GM18909 (cell line): ENCODE results near the gene COL4A1.

Experiments used
- ATAC-seq: cut with Tn5 transposase; IDR thresholded peaks from one replicate; pipeline ENCODE4 v1.9.1; 2021; ENCODE audit warnings: mild to moderate bottlenecking; ENCODE audit not compliant: unreplicated experiment, poor library complexity

Gene COL4A1

DNA sequence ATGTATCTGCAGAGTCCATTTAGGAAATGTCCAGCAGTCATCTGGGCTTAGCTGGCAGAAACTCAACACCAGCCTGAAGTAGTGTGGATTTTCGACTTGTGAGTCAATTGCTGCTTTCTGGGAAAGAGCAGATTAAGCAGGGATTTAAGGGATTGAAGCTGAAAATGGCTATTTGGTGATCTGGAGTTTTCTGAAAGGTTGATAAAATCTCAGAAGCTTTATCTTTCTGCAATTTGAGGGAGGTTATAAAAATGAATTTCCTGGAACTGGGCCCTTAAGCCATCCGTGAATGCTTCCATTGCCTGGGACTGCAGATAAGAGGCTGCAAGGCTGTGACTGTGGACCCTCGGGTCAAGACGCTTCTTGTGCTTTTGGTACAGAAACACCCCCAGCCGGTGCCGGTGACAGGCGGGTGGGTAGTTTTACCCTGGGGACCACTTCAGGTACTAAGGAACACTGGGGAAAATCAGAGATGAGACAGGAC lies 61.5 kb downstream of the COL4A1 start:
- no peak for ATAC-seq

DNA sequence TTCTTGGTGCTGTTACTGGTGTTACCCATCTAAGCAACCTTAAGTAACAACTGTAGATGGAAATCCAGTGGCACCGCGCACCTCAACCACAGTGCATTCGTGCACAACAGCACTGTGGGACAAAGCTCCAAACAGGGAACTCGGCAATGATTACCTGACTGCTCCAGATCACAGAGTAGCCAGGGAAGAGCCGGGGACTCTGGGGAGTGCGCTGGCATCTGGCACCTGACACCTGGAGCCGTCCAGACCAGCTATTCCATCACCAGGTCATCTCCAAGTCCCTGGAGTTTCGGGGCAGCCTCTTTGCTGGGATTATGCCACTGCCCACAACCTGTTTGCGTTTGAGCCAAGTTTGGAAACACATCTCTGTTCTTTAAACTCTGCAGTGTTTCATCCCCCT lies 62.0 kb downstream of the COL4A1 start:
- ATAC-seq: no peak

- ATAC-seq: no peak
Measured at GRCh38 chr13:110244071-110244830, 62.7 kb downstream of the COL4A1 start.

DNA sequence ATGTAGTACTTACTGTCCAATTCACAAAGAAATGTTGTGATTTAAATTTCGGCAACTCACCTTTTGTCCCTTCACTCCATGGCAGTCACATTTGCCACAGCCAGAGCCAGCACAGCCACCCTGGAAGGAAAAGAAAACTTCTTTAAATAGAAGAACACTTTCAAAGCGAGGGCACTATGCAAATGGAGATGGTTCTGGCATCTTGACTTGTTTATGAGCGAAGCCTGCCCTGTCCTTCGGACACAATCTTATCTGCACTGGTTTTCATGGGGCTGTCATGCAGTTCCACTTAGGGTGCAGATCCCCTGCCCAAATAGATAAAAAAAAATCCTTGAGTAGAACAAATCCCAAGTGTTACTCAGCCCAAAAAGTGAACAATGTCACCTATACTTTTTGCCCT lies 64.3 kb downstream of the COL4A1 start:
- ATAC-seq: no peak

GRCh38 chr13:110240943-110241342 lies 66.0 kb downstream of the COL4A1 start:
- no peak for ATAC-seq

DNA sequence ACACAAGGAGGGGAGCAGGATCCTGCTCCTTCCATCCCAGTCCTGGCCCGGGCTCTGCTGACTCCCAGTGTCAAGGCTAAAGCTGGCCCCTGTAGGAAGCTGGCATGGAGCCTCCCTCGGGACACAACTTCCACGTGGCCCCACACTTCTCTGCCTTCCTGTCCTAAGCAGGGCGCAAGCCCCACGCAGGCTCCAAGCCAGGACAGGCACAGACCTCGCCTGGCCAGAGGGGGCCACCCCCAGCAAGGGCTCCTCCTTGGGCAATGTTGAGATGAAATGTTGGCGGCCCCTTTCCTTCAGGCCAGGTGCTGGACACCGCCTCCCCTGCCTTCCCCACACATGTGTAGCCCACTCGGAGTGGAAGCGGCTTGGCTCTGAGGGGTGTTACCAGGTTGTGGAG lies 66.6 kb downstream of the COL4A1 start:
- no peak for ATAC-seq

- ATAC-seq: no peak
Measured at GRCh38 chr13:110239280-110240125, 67.5 kb downstream of the COL4A1 start.

DNA sequence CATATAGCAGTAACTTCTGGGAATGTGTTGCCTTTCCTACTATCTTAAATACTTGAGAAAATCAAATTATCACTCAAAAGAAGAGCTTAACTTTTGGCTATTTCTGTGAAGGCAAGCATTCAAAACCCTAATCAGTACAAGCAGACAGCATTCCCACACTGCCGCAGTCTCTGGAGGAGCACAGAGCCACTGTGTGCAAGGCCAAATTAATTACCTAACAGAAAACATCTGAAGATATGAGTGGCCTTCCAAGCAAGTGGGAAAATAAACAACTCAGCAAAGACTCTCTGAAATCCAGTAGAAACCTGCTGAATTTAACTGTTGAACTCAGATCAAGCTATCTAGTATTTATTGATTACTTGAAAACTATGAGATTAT lies 68.2 kb downstream of the COL4A1 start:
- ATAC-seq: no peak

- ATAC-seq: no peak
Measured at GRCh38 chr13:110237875-110238817, 68.8 kb downstream of the COL4A1 start.

GRCh38 chr13:110236831-110237261 lies 70.1 kb downstream of the COL4A1 start:
- no peak for ATAC-seq

DNA sequence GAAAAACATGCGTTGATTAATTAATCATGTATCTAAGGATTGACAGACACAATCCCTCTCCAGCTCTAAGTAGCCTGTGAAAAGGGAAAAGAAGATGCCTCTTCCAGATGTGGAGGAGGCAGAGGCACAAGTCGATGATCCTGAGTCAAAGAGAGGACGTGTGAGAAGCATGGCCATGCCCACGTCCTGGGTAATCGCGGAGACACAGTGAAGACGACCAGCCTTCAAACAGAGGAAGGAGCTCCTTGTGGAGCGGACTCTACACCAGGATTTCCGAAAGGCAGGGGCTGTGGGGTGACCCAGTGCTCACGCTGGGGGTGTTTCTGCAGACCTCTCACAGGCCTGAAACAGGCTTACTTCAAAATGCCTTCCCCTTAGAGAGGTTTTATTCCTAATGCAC lies 70.5 kb downstream of the COL4A1 start:
- ATAC-seq: no peak

DNA sequence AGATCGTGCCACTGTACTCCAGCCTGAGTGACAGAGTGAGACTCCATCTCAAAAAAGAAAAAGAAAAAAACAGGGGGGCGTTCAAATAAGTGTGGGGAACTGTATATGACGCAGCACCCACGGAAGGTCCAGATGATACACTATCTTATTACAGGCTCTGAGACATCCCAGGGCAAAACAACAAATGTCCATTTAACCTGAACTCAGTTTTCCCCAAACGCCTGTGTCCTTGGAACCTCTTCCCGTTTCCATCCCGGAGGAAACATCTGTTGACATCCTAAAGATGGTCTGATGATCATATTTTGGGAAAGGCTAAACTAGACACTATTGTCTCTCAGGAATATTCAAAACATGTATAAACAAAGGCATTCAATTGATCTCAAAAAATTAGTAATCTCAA lies 72.4 kb downstream of the COL4A1 start:
- no peak for ATAC-seq

DNA sequence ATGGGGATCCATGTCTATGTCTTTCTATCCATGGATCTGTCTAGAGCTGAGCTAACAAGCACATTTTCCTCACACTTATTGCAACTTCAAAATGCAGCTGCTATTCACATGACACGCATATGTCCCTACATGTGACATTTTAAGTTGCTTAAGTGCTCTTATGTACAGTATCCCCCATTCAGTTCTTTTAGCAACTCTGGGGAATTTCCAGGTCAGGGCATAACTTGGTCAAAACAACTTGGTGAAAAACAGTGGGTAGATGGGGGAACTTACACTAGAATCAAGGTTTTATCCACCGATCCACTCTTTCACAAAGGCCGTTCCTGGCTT lies 73.0 kb downstream of the COL4A1 start:
- no peak for ATAC-seq

- no peak for ATAC-seq
Measured at GRCh38 chr13:110233181-110233950, 73.6 kb downstream of the COL4A1 start.

GRCh38 chr13:110232756-110233155 lies 74.2 kb downstream of the COL4A1 start:
- ATAC-seq: no peak

GRCh38 chr13:110232142-110232541 lies 74.8 kb downstream of the COL4A1 start:
- no peak for ATAC-seq

- no peak for ATAC-seq
Measured at GRCh38 chr13:110231348-110232047, 75.5 kb downstream of the COL4A1 start.

DNA sequence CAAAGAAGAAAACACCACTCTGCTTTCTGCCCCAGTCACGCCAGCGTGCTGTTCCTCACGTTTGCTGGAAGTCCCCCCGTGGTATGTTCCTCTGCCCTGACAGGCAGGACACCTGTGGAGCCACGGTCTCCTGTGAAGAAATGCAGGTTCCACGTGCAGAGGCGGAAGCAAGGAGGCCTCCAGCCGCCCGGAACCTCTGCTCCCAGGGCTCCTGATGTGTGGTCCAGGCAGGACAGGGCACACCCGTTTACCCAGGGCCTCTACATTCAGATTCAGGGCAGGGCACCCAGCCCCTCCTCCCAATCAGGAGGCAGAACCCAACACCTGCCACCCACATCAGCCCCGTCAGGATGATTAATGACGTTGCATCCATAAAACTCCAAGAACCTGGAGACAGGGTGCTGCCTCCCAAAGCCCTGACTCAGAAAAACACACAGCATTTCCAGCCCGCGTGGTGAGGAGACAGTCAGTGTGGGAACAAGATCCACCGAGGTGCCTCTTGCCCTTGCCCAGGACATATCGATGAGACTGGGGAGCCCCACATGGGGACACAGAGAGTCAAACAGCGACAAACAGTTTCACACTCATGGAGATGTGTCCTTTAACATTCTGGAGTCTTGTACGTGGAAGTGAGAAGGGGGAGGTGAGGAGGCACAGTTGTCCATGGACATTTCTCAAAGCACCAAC lies 76.2 kb downstream of the COL4A1 start:
- no peak for ATAC-seq
